GM12892 (cell line): ENCODE measurements around the gene VIPAS39.

Experiments
- POLR2A ChIP-seq: IDR thresholded peaks from 2 replicates; pipeline ENCODE4 v1.6.1; 2011; ENCODE audit warnings: low read depth, low read length, control low read depth
- POLR2AphosphoS5 ChIP-seq: IDR thresholded peaks from 2 replicates; pipeline ENCODE4 v1.6.1; 2011; ENCODE audit warnings: low read depth, low read length, control low read depth
- TAF1 ChIP-seq: IDR thresholded peaks from 2 replicates; pipeline ENCODE4 v1.6.1; 2011; ENCODE audit warnings: low read depth, mild to moderate bottlenecking, control low read depth, low read length, borderline replicate concordance

- TF ChIP-seq POLR2A (no peak), POLR2AphosphoS5 (no peak), TAF1 (no peak)
These were observed 1.8 kb upstream of the VIPAS39 start for GRCh38 chr14:77459072-77459723.
